ENCODE data around the gene PRKN.

The PRKN gene

DNA sequence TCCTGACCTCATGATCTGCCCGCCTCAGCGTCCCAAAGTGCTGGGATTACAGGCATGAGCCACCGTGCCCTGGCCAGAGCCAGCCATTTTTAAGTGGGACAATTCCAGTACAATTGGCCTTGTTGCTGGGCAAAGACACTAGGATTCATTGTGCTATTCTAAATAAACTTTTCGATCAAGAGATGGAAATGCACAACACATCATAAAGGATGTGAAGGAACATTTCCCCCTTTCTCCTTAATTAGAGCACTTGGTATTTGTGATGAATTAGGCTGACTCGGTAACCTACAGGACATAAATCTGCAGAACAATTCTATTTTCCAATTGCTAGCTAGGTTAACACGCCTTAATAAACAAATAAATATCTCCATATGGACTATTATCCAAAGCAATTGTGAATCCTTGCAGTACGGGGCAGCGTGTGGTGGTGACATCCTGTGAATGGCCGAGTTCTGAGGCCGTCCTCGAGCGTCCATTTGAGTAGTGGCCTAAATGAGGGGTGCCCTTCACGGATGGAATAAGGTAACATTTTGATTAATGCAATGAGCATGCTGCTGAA, 1047.5 kb downstream of the PRKN start:
- Histone ChIP-seq H3K4me1 (ENCODE audit: low read length) (peaks cover 4% of the 10 kb centered on the region; the same call in 1 of the 2 replicates), H2AFZ (ENCODE audit: low read depth, low read length) (no peak overlapping the region), H4K20me1 (ENCODE audit: insufficient read depth, low read length) (no peaks in the 10 kb centered on the region), H3K79me2 (ENCODE audit: low read length) (no peaks in the 10 kb centered on the region), H3K9ac (ENCODE audit: low read length) (no peak overlapping the region), H3K4me3 (ENCODE audit: low read length) (no peak overlapping the region), H3K36me3 (replicated peaks; ENCODE audit: low read depth, low read length) (no peaks in the 10 kb centered on the region), H3K9me3 (ENCODE audit: insufficient read depth, low read length) (no peaks in the 10 kb centered on the region), H3K4me2 (ENCODE audit: low read length) (no peak overlapping the region), H3K27me3 (ENCODE audit: low read depth, low read length) (no peaks in the 10 kb centered on the region), H3K27ac (ENCODE audit: low read length) (no peak overlapping the region)
- TF ChIP-seq, protein P1, sequence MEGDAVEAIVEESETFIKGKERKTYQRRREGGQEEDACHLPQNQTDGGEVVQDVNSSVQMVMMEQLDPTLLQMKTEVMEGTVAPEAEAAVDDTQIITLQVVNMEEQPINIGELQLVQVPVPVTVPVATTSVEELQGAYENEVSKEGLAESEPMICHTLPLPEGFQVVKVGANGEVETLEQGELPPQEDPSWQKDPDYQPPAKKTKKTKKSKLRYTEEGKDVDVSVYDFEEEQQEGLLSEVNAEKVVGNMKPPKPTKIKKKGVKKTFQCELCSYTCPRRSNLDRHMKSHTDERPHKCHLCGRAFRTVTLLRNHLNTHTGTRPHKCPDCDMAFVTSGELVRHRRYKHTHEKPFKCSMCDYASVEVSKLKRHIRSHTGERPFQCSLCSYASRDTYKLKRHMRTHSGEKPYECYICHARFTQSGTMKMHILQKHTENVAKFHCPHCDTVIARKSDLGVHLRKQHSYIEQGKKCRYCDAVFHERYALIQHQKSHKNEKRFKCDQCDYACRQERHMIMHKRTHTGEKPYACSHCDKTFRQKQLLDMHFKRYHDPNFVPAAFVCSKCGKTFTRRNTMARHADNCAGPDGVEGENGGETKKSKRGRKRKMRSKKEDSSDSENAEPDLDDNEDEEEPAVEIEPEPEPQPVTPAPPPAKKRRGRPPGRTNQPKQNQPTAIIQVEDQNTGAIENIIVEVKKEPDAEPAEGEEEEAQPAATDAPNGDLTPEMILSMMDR (IDR thresholded peaks at IDR 0.05; ENCODE audit: low read depth, low read length) = no peak
- TF ChIP-seq EZH2phosphoT487 (IDR thresholded peaks at IDR 0.05; ENCODE audit: low read depth) = no peak

DNA sequence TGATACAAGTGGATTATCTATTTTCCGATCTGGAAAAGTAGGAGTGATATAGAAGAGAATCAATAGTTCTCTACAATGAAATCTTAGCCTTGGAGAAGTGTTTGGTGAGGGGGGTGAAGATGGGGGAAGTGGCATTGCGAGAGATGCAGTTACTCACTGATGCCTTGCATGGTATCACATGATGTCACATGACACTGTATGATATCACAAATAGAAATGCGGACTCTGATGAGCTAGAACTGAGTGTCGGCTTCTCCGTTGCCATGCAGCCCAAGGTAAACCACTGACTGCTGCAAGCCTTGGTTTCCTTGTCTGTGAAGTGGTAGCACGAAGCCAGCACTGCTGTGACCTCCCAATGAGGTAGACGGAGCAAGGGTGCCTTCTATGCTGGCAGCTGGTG, 1050.4 kb downstream of the PRKN start:
- no peak overlapping the region for H2AFZ ChIP-seq (ENCODE audit: low read depth, low read length)
- H3K36me3 ChIP-seq (replicated peaks; ENCODE audit: low read depth, low read length) = no peaks in the 10 kb centered on the region
- H4K20me1 ChIP-seq (ENCODE audit: insufficient read depth, low read length) = no peaks in the 10 kb centered on the region
- no peaks in the 10 kb centered on the region for H3K9me3 ChIP-seq (ENCODE audit: insufficient read depth, low read length)
- H3K4me1 ChIP-seq (ENCODE audit: low read length) = peaks cover 4% of the 10 kb centered on the region; the same call in 1 of the 2 replicates
- no peak overlapping the region for H3K4me2 ChIP-seq (ENCODE audit: low read length)
- no peak overlapping the region for H3K9ac ChIP-seq (ENCODE audit: low read length)
- H3K27me3 ChIP-seq (ENCODE audit: low read depth, low read length) = no peaks in the 10 kb centered on the region
- no peaks in the 10 kb centered on the region for H3K79me2 ChIP-seq (ENCODE audit: low read length)
- no peak for TF ChIP-seq EZH2phosphoT487 (IDR thresholded peaks at IDR 0.05; ENCODE audit: low read depth)
- TF ChIP-seq, protein P1 (IDR thresholded peaks at IDR 0.05; ENCODE audit: low read depth, low read length) = no peak
- H3K4me3 ChIP-seq (ENCODE audit: low read length) = no peak overlapping the region
- H3K27ac ChIP-seq (ENCODE audit: low read length) = no peak overlapping the region

DNA sequence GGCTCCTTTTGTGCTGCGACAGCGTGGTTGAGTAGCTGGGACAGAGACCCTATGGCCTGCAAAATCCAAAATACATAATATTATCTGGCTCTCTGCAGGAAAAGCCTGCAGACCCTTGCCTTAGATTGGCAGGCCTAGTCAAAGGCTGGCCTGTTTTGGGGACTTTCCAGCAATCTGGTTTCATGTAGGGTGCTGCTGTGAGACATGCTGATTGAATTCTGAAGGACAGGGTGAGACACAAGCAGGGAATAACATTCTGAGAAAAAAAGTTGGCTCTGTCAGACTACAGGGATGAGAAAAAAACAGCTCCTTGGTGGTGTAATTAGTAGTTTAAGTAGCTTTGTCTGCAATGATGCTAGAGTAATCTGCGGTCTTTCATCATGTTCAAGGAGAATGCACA, 1051.0 kb downstream of the PRKN start:
- Histone ChIP-seq H3K27ac (ENCODE audit: low read length) (no peak overlapping the region), H3K9ac (ENCODE audit: low read length) (no peak overlapping the region)
- no peak for TF ChIP-seq EZH2phosphoT487 (IDR thresholded peaks at IDR 0.05; ENCODE audit: low read depth)
- TF ChIP-seq, protein P1 (IDR thresholded peaks at IDR 0.05; ENCODE audit: low read depth, low read length) = no peak

DNA sequence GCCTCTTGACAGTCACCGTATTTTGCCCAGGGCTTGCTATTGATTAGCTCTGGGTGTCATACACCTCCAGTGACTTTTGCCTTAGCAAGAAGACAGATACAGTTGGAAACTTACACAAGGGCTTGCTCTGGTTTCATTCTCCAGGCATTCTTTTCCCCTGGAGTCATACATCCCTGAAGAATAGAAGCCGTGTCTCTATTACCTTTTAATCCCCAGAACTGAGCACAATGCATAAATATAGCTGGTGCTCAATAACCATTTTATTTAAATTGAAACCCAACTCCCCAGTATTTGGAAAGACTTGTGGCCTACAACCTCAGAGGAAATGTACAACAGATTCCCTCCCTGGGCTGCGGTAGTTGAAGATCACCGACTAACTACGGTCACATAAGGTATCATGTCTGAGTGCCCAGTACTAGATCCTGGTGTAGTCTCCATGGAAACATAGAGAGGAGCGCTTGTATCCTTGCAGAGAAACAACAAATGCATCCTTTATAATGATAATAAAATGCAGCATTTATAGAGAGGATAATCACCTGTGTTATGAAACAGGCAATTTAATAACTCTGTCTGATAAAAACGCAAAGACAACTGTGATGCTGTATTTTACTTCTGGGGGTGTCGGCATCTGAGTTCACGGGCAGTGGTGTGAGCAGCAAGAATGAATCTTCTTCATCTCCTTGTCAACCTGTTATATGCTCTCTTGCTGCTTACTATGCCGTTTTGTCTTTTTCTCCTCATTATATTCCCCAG, 1052.5 kb downstream of the PRKN start:
- Histone ChIP-seq H3K27ac (ENCODE audit: low read length) (no peak overlapping the region), H3K27me3 (ENCODE audit: low read depth, low read length) (no peaks in the 10 kb centered on the region), H3K4me1 (ENCODE audit: low read length) (peaks cover 4% of the 10 kb centered on the region; the same call in 1 of the 2 replicates), H2AFZ (ENCODE audit: low read depth, low read length) (no peak overlapping the region), H3K9me3 (ENCODE audit: insufficient read depth, low read length) (no peaks in the 10 kb centered on the region), H3K9ac (ENCODE audit: low read length) (no peak overlapping the region), H3K4me3 (ENCODE audit: low read length) (no peak overlapping the region), H4K20me1 (ENCODE audit: insufficient read depth, low read length) (no peaks in the 10 kb centered on the region), H3K36me3 (replicated peaks; ENCODE audit: low read depth, low read length) (no peaks in the 10 kb centered on the region), H3K4me2 (ENCODE audit: low read length) (no peak overlapping the region), H3K79me2 (ENCODE audit: low read length) (no peaks in the 10 kb centered on the region)
- no peak for TF ChIP-seq EZH2phosphoT487 (IDR thresholded peaks at IDR 0.05; ENCODE audit: low read depth)
- TF ChIP-seq, protein P1 (IDR thresholded peaks at IDR 0.05; ENCODE audit: low read depth, low read length) = no peak

More for the DNA sequence above, 1051.0 kb downstream of the PRKN start:
- Histone ChIP-seq H4K20me1 (ENCODE audit: insufficient read depth, low read length) (no peaks in the 10 kb centered on the region), H3K4me2 (ENCODE audit: low read length) (no peak overlapping the region), H3K4me1 (ENCODE audit: low read length) (peaks cover 4% of the 10 kb centered on the region; the same call in 1 of the 2 replicates), H3K9me3 (ENCODE audit: insufficient read depth, low read length) (no peaks in the 10 kb centered on the region), H3K36me3 (replicated peaks; ENCODE audit: low read depth, low read length) (no peaks in the 10 kb centered on the region), H3K4me3 (ENCODE audit: low read length) (no peak overlapping the region), H3K79me2 (ENCODE audit: low read length) (no peaks in the 10 kb centered on the region), H2AFZ (ENCODE audit: low read depth, low read length) (no peak overlapping the region), H3K27me3 (ENCODE audit: low read depth, low read length) (no peaks in the 10 kb centered on the region)

Measured in OCI-LY3 (cell line).